ENCODE results near the gene CDC5L.

The CDC5L gene

DNA sequence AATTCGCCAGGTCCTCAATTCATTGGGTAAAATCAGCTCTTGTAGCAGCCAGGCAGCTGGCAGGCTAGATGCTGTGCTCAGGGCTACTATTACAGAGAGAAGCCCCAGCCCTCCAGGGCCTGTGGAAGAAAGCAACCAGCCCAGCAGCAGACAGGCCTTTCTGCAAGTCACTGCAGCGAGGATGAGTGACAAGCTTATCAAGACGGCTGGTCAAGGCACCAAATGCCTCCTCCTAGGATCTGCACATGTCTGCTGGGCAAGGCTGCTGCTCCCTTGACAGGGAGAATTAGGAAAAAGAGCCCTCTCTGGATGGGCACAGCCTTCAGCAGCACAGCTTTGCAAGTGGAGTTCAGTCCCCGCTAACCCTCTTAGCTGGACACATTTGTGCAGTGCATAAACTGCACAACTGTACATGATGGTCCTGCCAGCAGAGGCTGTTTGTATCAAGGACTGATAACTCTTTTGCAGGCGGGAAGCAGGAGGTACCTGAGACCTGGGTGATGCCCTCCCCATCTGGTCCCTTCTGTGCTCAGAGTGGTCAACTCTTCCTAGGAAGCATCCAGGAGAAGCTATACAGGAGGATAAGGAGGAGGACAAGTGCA, 89.9 kb downstream of the CDC5L start:
- no peak for DNase-seq

DNA sequence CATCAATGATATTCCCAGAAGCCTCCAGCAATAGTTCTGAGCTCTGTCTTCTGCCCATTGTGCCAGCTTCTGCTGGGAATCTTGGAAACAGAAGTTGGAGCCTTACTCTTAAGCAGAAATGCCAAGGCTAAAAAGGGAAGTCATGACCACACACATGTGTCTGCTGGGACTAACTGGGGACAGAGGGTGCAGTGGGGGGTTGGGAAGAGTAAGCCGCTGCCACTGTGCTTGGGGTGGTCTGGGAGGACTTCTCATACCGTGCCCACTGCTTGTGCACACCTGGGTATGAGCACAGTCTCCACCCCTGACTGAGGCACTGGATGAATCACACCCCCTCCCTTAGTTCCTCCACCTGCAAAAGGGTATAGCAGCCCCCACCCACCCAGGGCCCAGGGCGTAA, 90.7 kb downstream of the CDC5L start:
- no peak for DNase-seq

DNA sequence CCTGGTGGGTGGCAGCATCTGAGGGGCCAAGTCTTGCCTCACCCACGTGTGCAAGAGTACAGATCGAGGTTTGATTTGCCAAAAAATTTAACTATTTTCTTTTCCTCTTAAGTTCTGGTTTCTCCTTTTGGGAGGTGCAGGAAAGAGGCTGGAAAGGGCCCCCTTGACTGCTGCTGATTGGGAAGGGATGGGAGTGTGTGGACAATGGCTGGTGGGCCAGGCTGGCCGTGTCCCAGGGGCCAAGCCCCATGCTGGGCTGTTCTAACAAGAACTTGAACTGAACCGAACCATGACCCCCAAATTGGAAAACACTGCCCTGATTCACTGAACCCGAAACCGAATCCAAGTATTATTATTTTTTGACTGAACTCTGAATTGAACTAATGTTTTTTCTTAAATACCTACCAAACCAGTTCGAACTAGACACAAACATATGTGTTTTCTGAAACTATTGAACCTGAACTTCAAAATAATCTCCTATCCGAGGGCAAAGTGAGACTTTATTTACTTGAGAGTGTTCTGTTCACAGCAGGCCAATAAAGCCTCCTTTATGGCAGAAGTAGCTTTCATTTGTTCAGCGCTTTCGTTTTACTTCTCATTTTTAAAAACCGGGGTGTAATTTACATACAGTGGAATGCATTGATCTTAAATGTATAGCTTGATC, 91.2 kb downstream of the CDC5L start:
- DNase-seq = no peak

DNA sequence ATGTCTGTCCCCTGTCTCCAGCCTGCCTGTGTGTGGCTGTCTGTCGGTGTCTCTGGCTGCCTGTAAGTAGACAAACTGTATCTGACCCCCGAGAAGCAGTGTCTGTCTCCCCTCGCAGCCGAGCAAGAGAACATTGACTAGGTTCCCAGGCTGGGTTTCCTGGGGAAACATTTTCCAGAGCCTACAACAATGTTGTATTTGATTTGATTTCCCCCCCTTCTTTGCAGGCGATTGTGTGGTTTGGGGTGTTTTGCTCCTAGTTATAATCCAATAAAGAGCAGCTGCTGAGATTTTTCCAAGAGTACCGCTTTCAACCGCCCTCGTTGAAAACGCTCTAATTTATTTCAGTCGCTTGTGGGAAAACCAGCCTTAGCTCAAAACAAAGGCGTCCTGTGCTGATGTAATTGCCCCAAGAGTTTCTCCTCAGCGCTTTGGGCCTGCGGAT, 92.6 kb downstream of the CDC5L start:
- DNase-seq = no peak

DNA sequence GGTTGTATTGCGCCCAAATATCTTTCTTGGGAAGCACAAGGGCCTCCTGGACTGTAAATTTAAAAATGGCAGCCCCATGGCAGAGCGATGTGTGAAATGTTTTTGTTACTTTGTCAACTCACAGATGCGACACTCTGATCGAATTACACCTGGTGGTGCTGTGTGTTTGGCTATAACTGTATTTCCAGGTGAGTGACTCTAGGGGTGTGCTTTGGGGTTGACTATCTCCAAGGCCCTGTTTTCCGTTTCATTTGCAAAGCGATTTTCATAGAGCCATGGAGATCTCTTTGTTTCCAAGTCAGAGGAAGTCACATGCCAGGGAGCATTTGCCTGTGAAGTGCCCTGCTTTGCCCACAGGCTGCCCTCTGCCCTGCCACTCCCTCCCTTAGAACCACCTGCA, 93.5 kb downstream of the CDC5L start:
- DNase-seq = no peak

DNA sequence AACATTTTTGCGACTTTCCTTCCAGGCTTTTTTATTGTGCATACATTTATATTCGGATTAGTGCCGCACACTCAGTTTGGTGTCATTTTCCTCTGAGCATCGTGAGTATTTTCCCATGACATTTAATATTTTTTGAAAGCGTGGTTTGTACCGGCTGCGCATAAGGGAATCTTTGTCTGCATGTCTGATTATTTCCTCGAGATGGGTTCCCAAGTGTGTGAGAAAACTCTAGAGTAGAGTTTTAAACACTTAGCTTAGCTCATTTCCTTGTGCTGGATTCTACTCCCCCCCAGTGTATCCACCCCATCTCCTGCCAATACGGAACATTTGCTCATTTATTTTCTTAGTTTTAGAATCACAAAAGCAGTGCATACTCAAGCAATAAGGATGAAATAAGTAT, 94.3 kb downstream of the CDC5L start:
- DNase-seq = no peak

DNA sequence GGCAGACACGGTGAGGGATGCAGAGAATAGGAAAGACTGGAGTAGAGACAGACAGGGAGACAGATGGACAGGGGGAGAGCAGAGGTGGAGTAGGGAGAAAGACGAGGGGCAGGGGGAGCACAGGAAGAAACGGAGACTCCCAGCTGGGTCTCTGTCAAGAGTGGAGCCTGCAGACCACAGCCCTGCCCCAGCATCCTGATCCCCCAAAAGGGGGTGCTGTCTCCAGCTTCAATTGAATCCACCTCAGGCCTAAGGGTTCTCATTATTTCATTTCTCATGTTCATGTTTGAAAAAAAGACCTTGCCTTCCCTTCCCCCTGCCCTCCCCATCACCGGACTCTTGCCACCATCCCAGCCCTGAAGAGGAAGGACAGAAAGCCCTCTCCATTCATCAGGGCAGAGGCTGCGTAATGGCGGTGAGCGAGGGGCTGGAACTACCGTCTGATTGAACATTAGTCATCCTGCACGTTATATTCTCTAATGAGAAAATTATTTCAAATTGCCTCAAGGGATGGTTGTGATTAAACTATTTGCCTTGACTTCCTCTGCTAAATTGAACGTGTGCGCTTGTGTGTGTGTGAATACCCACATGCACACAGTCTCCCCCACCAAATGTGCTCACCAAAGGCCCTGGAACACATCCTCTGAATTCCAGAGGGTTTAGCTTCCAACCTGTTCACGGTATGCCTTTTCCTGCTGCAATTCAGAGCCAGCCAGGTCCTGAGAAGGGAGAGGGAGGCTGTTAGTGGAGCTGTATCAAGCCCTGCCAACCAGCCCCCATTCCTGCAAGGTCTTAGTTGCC, 98.3 kb downstream of the CDC5L start:
- no peak for DNase-seq

DNA sequence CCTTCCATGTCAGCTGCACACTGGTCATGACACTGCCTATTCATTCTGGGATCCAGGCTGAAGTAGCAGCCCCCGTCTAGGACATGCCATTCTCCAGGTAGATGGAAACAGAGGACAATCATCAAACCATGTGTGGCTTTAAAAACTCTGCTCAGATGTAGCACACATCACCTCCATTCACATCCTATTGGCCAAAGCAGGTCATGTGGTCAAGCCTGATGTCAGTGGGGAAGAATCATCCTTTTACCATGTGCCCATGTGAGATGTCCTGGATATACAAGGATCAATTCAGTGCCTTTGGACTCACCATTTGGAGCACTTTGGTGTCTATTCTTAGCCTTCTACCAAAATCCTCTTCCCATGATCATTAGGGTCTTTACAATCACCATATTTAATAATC, 99.5 kb downstream of the CDC5L start:
- no peak for DNase-seq

DNA sequence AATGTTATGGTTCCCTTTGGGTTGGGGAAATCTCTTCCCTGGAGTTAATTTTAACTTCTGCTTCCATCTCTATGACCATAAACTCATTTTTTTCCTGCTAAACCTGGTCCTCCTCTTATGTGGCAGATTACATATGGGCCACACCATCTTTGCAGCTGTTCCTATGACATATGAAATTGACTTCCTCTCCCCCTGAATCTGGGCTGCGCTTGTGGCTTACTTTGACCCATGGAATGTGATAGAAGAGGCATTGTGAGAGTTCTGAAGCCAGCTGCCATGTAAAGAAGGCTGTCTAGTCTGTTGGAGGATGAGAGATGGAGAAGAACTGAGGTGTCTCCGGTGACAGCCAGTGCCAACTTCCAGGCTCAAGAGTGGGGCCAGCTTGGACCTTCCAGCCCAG, 100.1 kb downstream of the CDC5L start:
- no peak for DNase-seq

DNA sequence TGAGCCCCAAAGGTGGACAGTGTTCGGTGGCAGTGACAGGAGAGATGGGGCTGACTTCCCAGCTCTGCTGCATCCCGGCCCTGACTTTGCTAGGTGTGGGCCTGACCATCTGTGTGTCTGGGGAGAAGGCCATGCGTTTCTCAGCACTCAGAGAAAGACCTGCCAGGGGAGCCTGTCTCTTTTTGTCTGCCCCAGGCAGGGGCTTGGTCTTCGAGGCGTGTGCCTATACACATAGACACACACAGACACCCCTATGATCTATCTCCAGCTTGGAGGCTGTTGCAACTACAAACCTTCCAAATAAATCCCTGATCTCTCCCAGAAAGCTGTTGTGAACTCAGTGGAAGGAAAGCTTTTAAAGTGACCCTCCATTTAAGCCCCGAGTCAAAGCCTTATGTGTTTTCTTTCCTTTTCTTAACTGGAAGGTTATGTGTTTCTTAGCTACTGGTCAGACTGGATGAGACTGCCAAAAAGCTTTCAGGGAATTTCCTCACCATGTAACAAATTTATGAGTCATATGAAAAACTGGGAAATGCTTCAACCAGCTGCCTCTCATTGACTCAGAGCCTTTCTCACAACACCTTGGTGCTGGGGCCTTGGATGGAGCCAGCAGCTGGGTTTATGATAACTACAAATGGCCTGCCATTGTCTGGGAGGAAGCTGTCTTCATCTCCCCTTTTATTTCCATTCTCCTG, 102.6 kb downstream of the CDC5L start:
- DNase-seq = no peak

DNA sequence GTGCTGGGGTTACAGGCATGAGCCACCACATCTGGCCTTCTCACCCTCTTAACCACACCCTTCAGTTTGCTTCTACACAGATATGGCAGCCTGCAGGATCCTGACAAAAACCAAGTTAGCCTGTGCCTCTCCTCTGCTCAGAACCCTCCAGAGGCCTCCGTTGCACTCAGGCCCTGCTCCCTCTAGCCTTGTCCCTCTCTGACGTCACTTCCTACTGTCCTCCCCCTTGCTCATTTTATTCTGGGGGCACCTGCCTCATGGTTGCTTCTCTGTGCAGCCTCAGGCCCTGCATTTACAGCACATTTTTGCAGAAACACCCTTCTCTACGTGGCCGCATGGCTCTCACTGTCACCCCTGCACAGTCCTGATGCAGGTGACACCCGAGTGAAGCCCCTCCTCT, 105.6 kb downstream of the CDC5L start:
- DNase-seq = no peak

DNA sequence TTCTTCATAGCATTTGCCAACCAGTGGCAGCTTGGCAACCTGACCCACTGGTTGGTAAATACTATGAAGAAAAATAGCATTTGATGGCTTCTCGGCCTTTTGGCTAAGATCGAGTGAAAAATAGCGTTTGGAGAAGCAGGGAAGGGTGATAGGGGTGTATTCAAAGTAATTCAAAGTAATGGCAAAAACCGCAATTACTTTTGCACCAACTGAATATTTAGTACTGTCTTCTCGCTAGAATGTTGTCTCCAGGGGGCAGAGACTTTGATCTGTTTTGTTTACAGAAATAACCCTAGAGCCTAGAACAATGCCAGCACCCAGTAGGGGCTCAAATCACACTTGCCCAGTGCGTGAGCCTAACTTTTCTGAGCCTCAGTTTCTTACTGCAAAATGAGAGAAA, 106.1 kb downstream of the CDC5L start:
- no peak for DNase-seq

DNA sequence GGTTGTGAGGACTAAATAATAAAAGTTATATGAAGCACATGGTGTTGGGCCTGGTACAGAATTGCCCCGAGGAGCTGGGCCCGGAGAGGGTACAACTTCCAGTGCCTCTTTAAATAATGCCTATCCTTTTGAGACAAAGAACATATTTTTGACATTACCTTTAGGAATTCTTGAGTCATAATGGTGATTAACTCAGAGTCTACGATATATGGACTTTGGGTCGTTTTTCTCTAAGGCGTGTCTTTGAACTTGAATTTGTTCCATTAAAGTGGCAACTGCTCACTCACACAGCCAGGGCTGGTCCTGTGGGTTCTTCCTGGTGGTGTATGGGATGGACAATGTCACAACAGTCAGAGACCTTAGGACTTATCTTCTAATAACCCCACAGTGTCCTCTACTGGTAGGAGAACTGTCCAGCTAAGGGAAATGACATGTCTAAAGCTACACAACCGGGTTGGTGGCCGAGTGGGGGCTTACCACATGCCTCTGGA, 106.5 kb downstream of the CDC5L start:
- no peak for DNase-seq

DNA sequence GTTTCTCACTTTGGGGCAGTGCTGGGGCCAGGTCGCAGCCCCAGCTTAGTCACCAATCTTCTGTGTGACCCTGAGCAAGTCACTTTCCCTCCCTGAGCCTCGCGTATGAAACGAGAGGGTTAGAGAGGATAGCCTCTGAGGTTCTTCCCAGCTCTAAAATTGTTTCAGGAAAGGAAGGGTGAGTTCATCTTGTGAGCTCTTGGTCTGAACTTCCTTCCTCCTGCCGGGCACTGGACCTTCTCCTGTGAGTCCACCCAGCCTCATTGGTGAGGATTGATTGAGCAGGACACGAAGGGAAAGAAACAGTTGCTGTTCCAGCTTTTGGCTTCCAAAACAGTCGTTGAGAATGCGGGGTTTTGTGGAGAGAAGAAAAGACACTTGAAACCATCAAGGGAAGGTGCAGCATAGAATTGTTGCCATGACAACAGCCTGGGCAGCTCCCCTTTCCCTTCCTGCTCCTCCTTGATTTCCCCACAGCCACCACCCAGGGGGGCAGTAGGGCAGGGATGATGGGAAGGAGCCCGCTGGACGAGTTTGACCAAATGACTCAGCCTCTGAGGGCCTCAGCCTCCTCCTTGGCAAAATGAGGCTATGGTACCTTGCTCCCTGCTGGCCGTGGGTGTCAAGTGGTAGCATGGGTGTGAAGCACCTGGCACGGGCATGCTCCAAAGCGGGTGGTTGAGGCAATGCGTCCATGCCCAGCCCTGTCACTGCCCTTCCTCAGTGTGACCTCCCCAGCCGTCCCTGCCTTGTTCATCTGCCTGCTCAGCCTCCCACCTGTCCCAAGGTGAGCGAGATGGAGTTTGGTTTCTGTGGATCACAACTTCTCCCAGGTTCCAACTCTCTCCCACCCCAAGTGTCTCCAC, 107.8 kb downstream of the CDC5L start:
- DNase-seq = no peak

DNA sequence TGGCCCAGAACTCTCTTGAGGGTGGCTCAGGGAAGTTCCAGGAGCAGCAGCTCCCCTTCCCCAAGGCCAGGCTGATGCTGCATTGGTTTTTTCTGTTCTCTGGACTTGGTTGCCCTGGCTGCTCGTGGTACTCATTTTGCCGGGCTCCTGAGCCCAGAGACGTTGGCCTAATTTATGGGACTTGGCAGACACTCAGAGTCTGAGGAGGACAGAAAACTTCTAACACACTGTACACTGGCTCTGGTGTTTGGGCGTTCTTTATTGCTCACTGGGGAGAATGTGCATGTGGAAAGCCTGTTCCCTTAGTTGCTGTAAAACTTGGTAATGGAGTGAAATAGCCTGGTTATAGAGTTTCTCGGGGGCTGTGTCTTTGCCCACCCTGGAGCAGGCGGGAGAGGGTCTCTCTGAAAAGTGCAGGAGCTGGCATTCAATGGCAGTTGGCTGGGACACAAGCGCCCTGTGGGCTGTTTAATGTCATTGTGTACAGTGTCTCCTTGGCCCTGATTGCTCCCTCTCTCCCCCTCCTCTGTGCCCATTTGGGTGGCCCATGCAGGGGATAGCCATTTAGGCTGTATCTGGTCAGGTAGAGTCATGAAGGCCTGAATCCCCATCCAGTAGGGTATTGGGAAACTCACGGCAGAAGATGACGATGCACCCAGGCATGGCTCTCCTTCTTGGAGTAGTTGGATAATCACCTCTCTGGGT, 109.3 kb downstream of the CDC5L start:
- DNase-seq = no peak

DNA sequence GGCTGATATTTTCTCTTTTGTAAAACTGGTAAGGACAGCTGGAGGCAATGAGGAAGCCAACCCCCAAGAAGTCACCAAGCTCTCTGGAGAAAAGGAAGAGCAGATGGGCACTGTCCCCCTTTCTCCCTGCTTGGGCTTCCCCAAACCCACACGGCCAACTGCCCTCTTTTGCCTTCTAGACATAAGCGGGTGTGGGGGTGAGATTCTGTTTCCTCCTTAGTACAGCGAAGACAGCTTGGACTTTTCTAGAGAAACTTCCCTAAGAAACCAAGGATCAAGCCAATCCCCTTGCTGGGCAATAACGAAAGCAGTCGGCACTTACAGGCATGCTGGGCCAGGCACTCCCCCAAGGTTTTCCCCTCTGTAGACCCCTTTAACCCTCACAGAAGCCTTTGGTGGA, 110.3 kb downstream of the CDC5L start:
- DNase-seq = no peak

DNA sequence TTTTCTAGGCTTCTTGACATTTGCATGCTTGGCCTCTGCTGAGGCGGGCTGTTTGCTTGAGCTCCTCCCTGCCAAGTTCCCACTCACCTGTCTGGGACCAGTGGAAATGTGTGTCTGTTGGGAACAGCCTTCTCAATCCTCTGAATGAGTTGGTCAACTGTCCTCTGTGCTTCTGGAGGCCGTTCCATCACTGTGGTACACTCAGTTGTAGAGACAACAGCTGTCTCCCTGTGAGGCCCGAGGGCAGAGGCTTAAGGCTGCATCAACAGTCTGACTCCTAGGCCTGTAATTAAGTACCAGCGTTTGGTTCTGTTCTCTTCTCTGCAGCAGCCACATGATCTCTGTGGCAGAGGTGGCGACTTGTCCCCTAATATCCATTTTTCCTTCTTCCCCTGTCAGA, 110.9 kb downstream of the CDC5L start:
- no peak for DNase-seq

DNA sequence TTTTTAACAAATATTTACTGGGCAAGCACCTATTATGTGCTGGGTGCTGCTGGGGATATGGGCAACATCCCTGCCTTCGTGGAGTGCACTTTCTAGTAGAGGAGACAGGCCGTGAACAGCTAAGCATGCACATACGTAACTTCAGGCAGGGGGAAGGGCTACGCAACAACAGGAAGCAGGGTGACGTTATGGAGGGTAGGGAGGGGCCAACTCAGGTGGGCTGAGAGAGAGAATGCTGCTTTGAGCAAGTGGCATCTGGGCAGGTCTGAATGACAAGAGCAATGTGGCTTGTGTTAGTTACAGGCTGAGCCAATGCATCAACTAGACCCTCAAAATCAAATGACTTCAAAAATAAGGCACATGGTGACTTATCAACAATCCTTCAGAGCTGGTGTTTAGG, 112.1 kb downstream of the CDC5L start:
- no peak for DNase-seq

Data from CD4-positive, alpha-beta T cell treated with Interferon gamma for 1 hour (primary cell).